Skeletal muscle tissue (tissue), 4 donors: Measurements from ENCODE around the gene MPI. TPM values are rescaled to one million over a fixed set of nuclear protein-coding genes. Genes with fewer than 3 reads are reported as not detected.

Experiments
- H3K27ac ChIP-seq: one replicate; pipeline ENCODE4 v1.7.0; 2013; ENCODE audit warnings: mild to moderate bottlenecking, low read depth, low read length, inconsistent platforms
- H3K27me3 ChIP-seq, 3 donors: one replicate each; pipeline ENCODE4 v1.7.0; 2013; ENCODE audit warnings: low read length in 3 of 3; ENCODE audit not compliant: control insufficient read depth in 3 of 3, insufficient read depth in 3 of 3
- H3K36me3 ChIP-seq, 3 donors: one replicate each; pipeline ENCODE4 v1.7.0; 2013; ENCODE audit warnings: low read length in 3 of 3; ENCODE audit not compliant: control insufficient read depth in 3 of 3, insufficient read depth in 3 of 3
- H3K4me1 ChIP-seq, 3 donors: one replicate each; pipeline ENCODE4 v1.7.0; 2013; ENCODE audit warnings: low read length in 3 of 3, mild to moderate bottlenecking in 3 of 3; ENCODE audit not compliant: control insufficient read depth in 3 of 3, insufficient read depth in 3 of 3
- H3K4me3 ChIP-seq, 3 donors: one replicate each; pipeline ENCODE4 v1.7.0; 2013; ENCODE audit warnings: low read length in 3 of 3
- H3K9ac ChIP-seq, 3 donors: one replicate each; pipeline ENCODE4 v1.7.0; 2013; ENCODE audit warnings: low read length in 3 of 3, mild to moderate bottlenecking in 3 of 3, moderate library complexity in 2 of 3, low read depth in 1 of 3
- H3K9me3 ChIP-seq, 3 donors: one replicate each; pipeline ENCODE4 v1.7.0; 2013; ENCODE audit warnings: low read length in 3 of 3; ENCODE audit not compliant: control insufficient read depth in 3 of 3
- total RNA-seq: library from RNA; depleted of rRNA; stranded (reverse); fragments of >200 nt; gene quantifications from one replicate; pipeline ENCODE4 v1.2.3, GENCODE V29; 2014
- donor health status: Osteomylitis.

The MPI gene
- total RNA-seq, 1 donor from 2014 or later = 22.4 TPM

GRCh38 chr15:74863239-74864056 is 26.4 kb upstream of the MPI start:
- Histone ChIP-seq H3K4me1 (peaks cover 18 to 37% (median 23%) of the 10 kb centered on the region in 3 donors), H3K9ac (no peak overlapping the region), H3K4me3 (no peak overlapping the region), H3K36me3 (peaks cover 0 to 5% (median 4%) of the 10 kb centered on the region in 3 donors), H3K27me3 (no peaks in the 10 kb centered on the region), H3K27ac (no peak overlapping the region), H3K9me3 (no peaks in the 10 kb centered on the region)

- Histone ChIP-seq H3K4me3 (no peak overlapping the region), H3K27ac (no peak overlapping the region), H3K9me3 (no peaks in the 10 kb centered on the region), H3K4me1 (peaks cover 23 to 39% (median 25%) of the 10 kb centered on the region in 3 donors), H3K36me3 (peaks cover 0 to 6% (median 5%) of the 10 kb centered on the region in 3 donors), H3K27me3 (no peaks in the 10 kb centered on the region), H3K9ac (no peak overlapping the region)
These were observed 25.5 kb upstream of the MPI start for GRCh38 chr15:74864296-74864695.

- Histone ChIP-seq H3K36me3 (peaks cover 0 to 6% (median 5%) of the 10 kb centered on the region in 3 donors), H3K27me3 (no peaks in the 10 kb centered on the region), H3K4me1 (peaks cover 31 to 44% (median 33%) of the 10 kb centered on the region in 3 donors), H3K4me3 (no peak overlapping the region), H3K9ac (no peak overlapping the region), H3K27ac (no peak overlapping the region), H3K9me3 (no peaks in the 10 kb centered on the region)
These were observed 24.5 kb upstream of the MPI start for GRCh38 chr15:74865316-74865715.

- H3K27ac ChIP-seq = no peak overlapping the region
- no peak overlapping the region for H3K9ac ChIP-seq
- H3K36me3 ChIP-seq = peaks cover 0 to 6% (median 5%) of the 10 kb centered on the region in 3 donors
- H3K27me3 ChIP-seq = no peaks in the 10 kb centered on the region
- no peak overlapping the region for H3K4me3 ChIP-seq
- peaks cover 39 to 52% (median 41%) of the 10 kb centered on the region in 3 donors for H3K4me1 ChIP-seq
- H3K9me3 ChIP-seq = no peaks in the 10 kb centered on the region
These were observed 23.8 kb upstream of the MPI start for GRCh38 chr15:74866090-74866489.

GRCh38 chr15:74867466-74868038 is 22.3 kb upstream of the MPI start:
- Histone ChIP-seq H3K27me3 (no peaks in the 10 kb centered on the region), H3K4me1 (peaks cover 51 to 62% (median 51%) of the 10 kb centered on the region in 3 donors), H3K36me3 (peaks cover 0 to 6% (median 5%) of the 10 kb centered on the region in 3 donors), H3K4me3 (no peak overlapping the region), H3K27ac (peak overlapping the region; percentile 56), H3K9ac (no peak overlapping the region), H3K9me3 (no peaks in the 10 kb centered on the region)

GRCh38 chr15:74868059-74868458 is 21.8 kb upstream of the MPI start:
- Histone ChIP-seq H3K4me3 (no peak overlapping the region), H3K36me3 (peaks cover 0 to 6% (median 5%) of the 10 kb centered on the region in 3 donors), H3K27ac (peak overlapping the region; percentile 56), H3K9me3 (no peaks in the 10 kb centered on the region), H3K27me3 (no peaks in the 10 kb centered on the region), H3K9ac (no peak overlapping the region), H3K4me1 (peaks cover 53 to 65% (median 53%) of the 10 kb centered on the region in 3 donors)

GRCh38 chr15:74869372-74869725 is 20.5 kb upstream of the MPI start:
- peak overlapping the region in 1 of 3 donors; percentile 35 for H3K9ac ChIP-seq
- H3K4me1 ChIP-seq = peaks cover 56 to 66% (median 57%) of the 10 kb centered on the region in 3 donors

GRCh38 chr15:74869726-74870407 is 20.0 kb upstream of the MPI start:
- Histone ChIP-seq H3K4me3 (peak overlapping the region; percentile 11 to 49 (median 24)), H3K27ac (peak overlapping the region; percentile 57), H3K9ac (peak overlapping the region; percentile 35 to 57 (median 45))

More at GRCh38 chr15:74869372-74869725, 20.5 kb upstream of the MPI start:
- Histone ChIP-seq H3K36me3 (peaks cover 0 to 5% (median 3%) of the 10 kb centered on the region in 3 donors), H3K27ac (peak overlapping the region; percentile 57), H3K4me3 (peak overlapping the region in 2 of 3 donors; percentile 24 to 49), H3K9me3 (no peaks in the 10 kb centered on the region), H3K27me3 (no peaks in the 10 kb centered on the region)

GRCh38 chr15:74870436-74871215 is 19.2 kb upstream of the MPI start:
- Histone ChIP-seq H3K4me3 (peak overlapping the region in 2 of 3 donors; percentile 10 to 17), H3K9ac (peak overlapping the region; percentile 35 to 67 (median 46)), H3K27ac (peak overlapping the region; percentile 57), H3K36me3 (peaks cover 0 to 5% (median 3%) of the 10 kb centered on the region in 3 donors), H3K9me3 (no peaks in the 10 kb centered on the region), H3K4me1 (peaks cover 56 to 66% (median 57%) of the 10 kb centered on the region in 3 donors), H3K27me3 (no peaks in the 10 kb centered on the region)

More at GRCh38 chr15:74869726-74870407, 20.0 kb upstream of the MPI start:
- H3K36me3 ChIP-seq = peaks cover 0 to 5% (median 3%) of the 10 kb centered on the region in 3 donors
- no peaks in the 10 kb centered on the region for H3K27me3 ChIP-seq
- H3K9me3 ChIP-seq = no peaks in the 10 kb centered on the region
- H3K4me1 ChIP-seq = peaks cover 56 to 66% (median 57%) of the 10 kb centered on the region in 3 donors
